ENCODE data around the gene VWA3A. TPM values are rescaled to one million over a fixed set of nuclear protein-coding genes. Genes with fewer than 3 reads are reported as not detected.
"Not testable (repeated sequence)": the region's sequence is repeated elsewhere in the genome, so short reads cannot be mapped to it uniquely, and the experiment has no call there.

Gene VWA3A
- total RNA-seq, 1 experiment from 2014 or later, result 0.03 TPM

GRCh38 chr16:22077700-22078313 is 14.5 kb upstream of the VWA3A start:
- peak; percentile 61 for DNase-seq (ENCODE audit: low spot score)
- in situ Hi-C loops (cut with HindIII; ENCODE audit: low sequenced_read_pairs), result no loop called here

GRCh38 chr16:22078656-22079055 is 13.7 kb upstream of the VWA3A start:
- in situ Hi-C loops (cut with HindIII; ENCODE audit: low sequenced_read_pairs), result no loop called here
- DNase-seq (ENCODE audit: low spot score), result no peak

GRCh38 chr16:22081050-22081449 is 11.3 kb upstream of the VWA3A start:
- in situ Hi-C loops (cut with HindIII; ENCODE audit: low sequenced_read_pairs), result loop anchor here (10.0 kb wide), 1 partner anchor 66 kb away; no protein-coding TSS in a partner anchor

GRCh38 chr16:22086440-22086839 is 5.9 kb upstream of the VWA3A start:
- in situ Hi-C loops (cut with HindIII; ENCODE audit: low sequenced_read_pairs), result loop anchor here (5.0 to 10.0 kb wide), 2 partner anchors 72 to 101 kb away; no protein-coding TSS in a partner anchor
- DNase-seq (ENCODE audit: low spot score), result no peak

More at GRCh38 chr16:22081050-22081449, 11.3 kb upstream of the VWA3A start:
- DNase-seq (ENCODE audit: low spot score), result no peak

- DNase-seq (ENCODE audit: low spot score), result no peak
- in situ Hi-C loops (cut with HindIII; ENCODE audit: low sequenced_read_pairs), result loop anchor here (5.0 to 10.0 kb wide), 2 partner anchors 74 to 99 kb away; no protein-coding TSS in a partner anchor
Measured at GRCh38 chr16:22088642-22089041, 3.7 kb upstream of the VWA3A start.

- in situ Hi-C loops (cut with HindIII; ENCODE audit: low sequenced_read_pairs), result loop anchor here (5.0 to 10.0 kb wide), 2 partner anchors 75 to 97 kb away; no protein-coding TSS in a partner anchor
- no peak for DNase-seq (ENCODE audit: low spot score)
Measured at GRCh38 chr16:22089910-22090309, 2.4 kb upstream of the VWA3A start.

- no peak for DNase-seq (ENCODE audit: low spot score)
- in situ Hi-C loops (cut with HindIII; ENCODE audit: low sequenced_read_pairs), result no loop called here
Measured at GRCh38 chr16:22091721-22092120, 620 bp upstream of the VWA3A start.

GRCh38 chr16:22093331-22093730 is 990 bp downstream of the VWA3A start:
- DNase-seq (ENCODE audit: low spot score), result no peak
- in situ Hi-C loops (cut with HindIII; ENCODE audit: low sequenced_read_pairs), result no loop called here

- in situ Hi-C loops (cut with HindIII; ENCODE audit: low sequenced_read_pairs), result no loop called here
- no peak for DNase-seq (ENCODE audit: low spot score)
Measured at GRCh38 chr16:22093996-22094395, 1.7 kb downstream of the VWA3A start.

- in situ Hi-C loops (cut with HindIII; ENCODE audit: low sequenced_read_pairs), result no loop called here
- peak; percentile 64 for DNase-seq (ENCODE audit: low spot score)
Measured at GRCh38 chr16:22098405-22099255, 6.3 kb downstream of the VWA3A start.

- in situ Hi-C loops (cut with HindIII; ENCODE audit: low sequenced_read_pairs), result no loop called here
- no peak for DNase-seq (ENCODE audit: low spot score)
Measured at GRCh38 chr16:22099256-22099975, 7.1 kb downstream of the VWA3A start.

- in situ Hi-C loops (cut with HindIII; ENCODE audit: low sequenced_read_pairs), result no loop called here
Measured at GRCh38 chr16:22103441-22103840, 11.1 kb downstream of the VWA3A start.

GRCh38 chr16:22109258-22109898 is 17.0 kb downstream of the VWA3A start:
- no peak for DNase-seq (ENCODE audit: low spot score)
- in situ Hi-C loops (cut with HindIII; ENCODE audit: low sequenced_read_pairs), result no loop called here

More at GRCh38 chr16:22103441-22103840, 11.1 kb downstream of the VWA3A start:
- DNase-seq (ENCODE audit: low spot score), result no peak

- in situ Hi-C loops (cut with HindIII; ENCODE audit: low sequenced_read_pairs); DNase-seq (ENCODE audit: low spot score): not testable (repeated sequence)
Measured at GRCh38 chr16:22111629-22112028, 19.3 kb downstream of the VWA3A start.

- in situ Hi-C loops (cut with HindIII; ENCODE audit: low sequenced_read_pairs), result no loop called here
- no peak for DNase-seq (ENCODE audit: low spot score)
Measured at GRCh38 chr16:22116095-22116700, 23.9 kb downstream of the VWA3A start.

- in situ Hi-C loops (cut with HindIII; ENCODE audit: low sequenced_read_pairs), result no loop called here
- DNase-seq (ENCODE audit: low spot score), result no peak
Measured at GRCh38 chr16:22117609-22118008, 25.3 kb downstream of the VWA3A start.

GRCh38 chr16:22120440-22120839 is 28.1 kb downstream of the VWA3A start:
- DNase-seq (ENCODE audit: low spot score), result no peak
- in situ Hi-C loops (cut with HindIII; ENCODE audit: low sequenced_read_pairs), result no loop called here

- in situ Hi-C loops (cut with HindIII; ENCODE audit: low sequenced_read_pairs), result no loop called here
- no peak for DNase-seq (ENCODE audit: low spot score)
Measured at GRCh38 chr16:22122239-22122638, 29.9 kb downstream of the VWA3A start.

- no peak for DNase-seq (ENCODE audit: low spot score)
- in situ Hi-C loops (cut with HindIII; ENCODE audit: low sequenced_read_pairs), result no loop called here
Measured at GRCh38 chr16:22123146-22123545, 30.8 kb downstream of the VWA3A start.
